KG1 (cell line): ENCODE data around the gene KCNK6.
"Not testable (repeated sequence)": the region's sequence is repeated elsewhere in the genome, so short reads cannot be mapped to it uniquely, and the experiment has no call there.

Experiments
- DNase-seq: peaks from one replicate; lab custom pipeline; 2025; lab: John Stamatoyannopoulos, UW

Gene KCNK6

GRCh38 chr19:38324431-38324830, 4.8 kb downstream of the KCNK6 start:
- no peak for DNase-seq

- DNase-seq = no peak
Measured at GRCh38 chr19:38326591-38326990, 6.9 kb downstream of the KCNK6 start.

- no peak for DNase-seq
Measured at GRCh38 chr19:38329651-38330050, 10.0 kb downstream of the KCNK6 start.

GRCh38 chr19:38331728-38332127, 12.1 kb downstream of the KCNK6 start:
- DNase-seq = no peak

GRCh38 chr19:38333245-38333644, 13.6 kb downstream of the KCNK6 start:
- no peak for DNase-seq

GRCh38 chr19:38335949-38336637, 16.4 kb downstream of the KCNK6 start:
- peak; percentile 50 for DNase-seq

- peak; percentile 86 for DNase-seq
Measured at GRCh38 chr19:38336638-38337359, 17.2 kb downstream of the KCNK6 start.

GRCh38 chr19:38337360-38337653, 17.7 kb downstream of the KCNK6 start:
- no peak for DNase-seq

GRCh38 chr19:38339011-38339410, 19.4 kb downstream of the KCNK6 start:
- DNase-seq = not testable (repeated sequence)

GRCh38 chr19:38340927-38341326, 21.3 kb downstream of the KCNK6 start:
- no peak for DNase-seq

GRCh38 chr19:38346837-38347236, 27.2 kb downstream of the KCNK6 start:
- no peak for DNase-seq

- DNase-seq = no peak
Measured at GRCh38 chr19:38350883-38351282, 31.2 kb downstream of the KCNK6 start.

GRCh38 chr19:38351865-38352395, 32.3 kb downstream of the KCNK6 start:
- no peak for DNase-seq

- DNase-seq = no peak
Measured at GRCh38 chr19:38352611-38353010, 33.0 kb downstream of the KCNK6 start.

- DNase-seq = no peak
Measured at GRCh38 chr19:38355728-38356725, 36.4 kb downstream of the KCNK6 start.

GRCh38 chr19:38358071-38358470, 38.4 kb downstream of the KCNK6 start:
- no peak for DNase-seq

GRCh38 chr19:38359242-38360021, 39.8 kb downstream of the KCNK6 start:
- no peak for DNase-seq

- no peak for DNase-seq
Measured at GRCh38 chr19:38360351-38360750, 40.7 kb downstream of the KCNK6 start.

- DNase-seq = no peak
Measured at GRCh38 chr19:38360839-38361631, 41.4 kb downstream of the KCNK6 start.

GRCh38 chr19:38361633-38362075, 42.0 kb downstream of the KCNK6 start:
- peak; percentile 35 for DNase-seq
